Upper lobe of left lung (tissue), 4 donors: ENCODE data around the gene FSTL1.

ENCODE experiments used
- CTCF ChIP-seq, 6 experiments: fragments of 450-650 bp in 4 of 6; fragments of 200-600 bp in 2 of 6; sonication (generic) in 2 of 6; IDR thresholded peaks; one replicate each; pipeline ENCODE4 v1.5.1; 2016 to 2019; ENCODE audit warnings: antibody characterized with exemption in 6 of 6
- POLR2A ChIP-seq, 4 donors: fragments of 450-650 bp; IDR thresholded peaks; one replicate each; pipeline ENCODE4 v1.5.1; 2016 to 2017; ENCODE audit warnings: antibody characterized with exemption in 4 of 4, mild to moderate bottlenecking in 2 of 4

- TF ChIP-seq CTCF (IDR thresholded peaks at IDR 0.05) (no peak), POLR2A (IDR thresholded peaks at IDR 0.05) (no peak)
Measured at GRCh38 chr3:120472121-120472844, 21.5 kb upstream of the FSTL1 start.
